Neural progenitor cell (in vitro differentiated cells): ENCODE results near the gene RNF144A.

ENCODE experiments used
- CTCF ChIP-seq: fragments of 200-600 bp; sonication (generic); IDR thresholded peaks from 2 replicates; pipeline ENCODE4 v1.5.1; 2017; ENCODE audit warnings: antibody characterized with exemption, mild to moderate bottlenecking
- EZH2phosphoT487 ChIP-seq: fragments of 200-600 bp; sonication (generic); IDR thresholded peaks from 2 replicates; pipeline ENCODE4 v1.6.1; 2017; ENCODE audit warnings: antibody characterized with exemption

DNA sequence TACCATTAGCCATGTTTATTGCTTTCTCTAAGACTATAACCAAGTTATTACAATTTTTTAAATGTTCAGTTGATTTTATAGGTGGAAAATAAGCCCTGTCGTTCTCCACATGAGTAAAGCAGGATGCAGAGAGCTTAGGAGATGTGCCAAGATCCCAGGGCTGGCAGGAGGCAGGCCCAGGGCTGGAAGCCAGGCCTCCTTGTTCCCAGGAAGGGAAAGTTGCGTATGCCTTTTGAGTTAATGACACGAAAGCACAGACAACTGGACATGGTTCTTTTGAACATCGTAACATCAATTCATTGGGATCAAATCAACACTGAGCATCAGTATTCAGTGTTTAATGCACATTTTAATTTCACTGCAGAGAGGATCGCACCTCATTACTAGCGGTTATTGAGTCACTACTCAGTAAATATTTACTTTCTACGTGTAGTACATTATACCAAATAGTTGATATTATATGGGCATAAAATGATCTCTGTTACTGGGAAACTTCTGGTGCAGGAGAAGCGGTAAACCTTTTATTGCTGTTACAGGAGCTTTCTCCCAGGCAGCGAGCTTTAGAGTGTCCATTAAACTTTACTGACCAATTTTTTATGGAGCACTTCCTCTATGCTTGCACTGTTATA is 60.0 kb downstream of the RNF144A start:
- TF ChIP-seq CTCF (no peak), EZH2phosphoT487 (no peak)
